OCI-LY1 (cell line): ENCODE results near the gene GFOD1.

Experiments
- H2AFZ ChIP-seq: fragments of 200-600 bp; sonication (generic), shearing (Covaris generic); 2 replicates; pipeline ENCODE4 v1.6.0; 2014; ENCODE audit warnings: antibody characterized with exemption, mild to moderate bottlenecking, low read length
- H3F3A ChIP-seq: fragments of 200-600 bp; sonication (generic), shearing (Covaris generic); 2 replicates; pipeline ENCODE4 v1.6.0; 2014; ENCODE audit warnings: mild to moderate bottlenecking, antibody characterized with exemption, low read length, moderate library complexity; ENCODE audit not compliant: insufficient read depth
- H3K27ac ChIP-seq: fragments of 200-600 bp; sonication (generic); 2 replicates; pipeline ENCODE4 v1.5.1; 2014; ENCODE audit warnings: low read length, mixed run types, mild to moderate bottlenecking, low read depth; ENCODE audit not compliant: poor library complexity, severe bottlenecking
- H3K27me3 ChIP-seq: fragments of 200-600 bp; sonication (generic); 2 replicates; pipeline ENCODE4 v1.6.0; 2014; ENCODE audit warnings: antibody characterized with exemption, mild to moderate bottlenecking, low read length, moderate library complexity; ENCODE audit not compliant: insufficient read depth
- H3K36me3 ChIP-seq: fragments of 200-600 bp; sonication (generic); 2 replicates; pipeline ENCODE4 v1.6.1; 2014; ENCODE audit warnings: mild to moderate bottlenecking, antibody characterized with exemption, low read length, moderate library complexity, mixed read lengths; ENCODE audit not compliant: insufficient read depth
- H3K4me1 ChIP-seq: fragments of 200-600 bp; sonication (generic); 2 replicates; pipeline ENCODE4 v1.5.1; 2014; ENCODE audit warnings: mild to moderate bottlenecking, low read length, moderate library complexity; ENCODE audit not compliant: insufficient read depth, severe bottlenecking
- H3K4me2 ChIP-seq: fragments of 200-600 bp; sonication (generic), shearing (Covaris generic); 2 replicates; pipeline ENCODE4 v1.6.1; 2014; ENCODE audit warnings: low read length
- H3K4me3 ChIP-seq: fragments of 200-600 bp; sonication (generic); 2 replicates; pipeline ENCODE4 v1.5.1; 2014; ENCODE audit warnings: low read length, low read depth, mild to moderate bottlenecking, mixed read lengths; ENCODE audit not compliant: poor library complexity, severe bottlenecking
- H3K79me2 ChIP-seq: fragments of 200-600 bp; shearing (Covaris generic); 2 replicates; pipeline ENCODE4 v1.6.1; 2016; ENCODE audit warnings: mixed run types, low read length, mixed read lengths; ENCODE audit not compliant: insufficient read depth
- H3K9ac ChIP-seq: fragments of 200-600 bp; sonication (generic), shearing (Covaris generic); 2 replicates; pipeline ENCODE4 v1.6.1; 2014; ENCODE audit warnings: mild to moderate bottlenecking, low read length, mixed read lengths
- H3K9me2 ChIP-seq: fragments of 200-600 bp; sonication (generic), shearing (Covaris generic); 2 replicates; pipeline ENCODE4 v1.6.1; 2014; ENCODE audit warnings: low read depth, mild to moderate bottlenecking, low read length, mixed read lengths
- H3K9me3 ChIP-seq: fragments of 200-600 bp; shearing (Covaris generic); 2 replicates; pipeline ENCODE4 v1.6.1; 2014; ENCODE audit warnings: low read length, mixed read lengths
- H4K20me1 ChIP-seq: fragments of 200-600 bp; sonication (generic), shearing (Covaris generic); 2 replicates; pipeline ENCODE4 v1.6.0; 2016; ENCODE audit warnings: mild to moderate bottlenecking, low read length; ENCODE audit not compliant: insufficient read depth
- EZH2 ChIP-seq: fragments of 200-600 bp; sonication (generic), shearing (Covaris generic); IDR thresholded peaks from 2 replicates; pipeline ENCODE4 v1.8.0; 2017; ENCODE audit warnings: borderline replicate concordance, mixed run types, mild to moderate bottlenecking, antibody characterized with exemption, low read length, moderate library complexity, mixed read lengths
- TF ChIP-seq, protein P1 (sequence below): fragments of 200-600 bp; sonication (generic), shearing (Covaris generic); IDR thresholded peaks from 2 replicates; pipeline ENCODE4 v1.5.1; 2017; ENCODE audit warnings: mild to moderate bottlenecking, antibody characterized with exemption, low read length, moderate library complexity, mixed read lengths

Gene GFOD1, protein sequence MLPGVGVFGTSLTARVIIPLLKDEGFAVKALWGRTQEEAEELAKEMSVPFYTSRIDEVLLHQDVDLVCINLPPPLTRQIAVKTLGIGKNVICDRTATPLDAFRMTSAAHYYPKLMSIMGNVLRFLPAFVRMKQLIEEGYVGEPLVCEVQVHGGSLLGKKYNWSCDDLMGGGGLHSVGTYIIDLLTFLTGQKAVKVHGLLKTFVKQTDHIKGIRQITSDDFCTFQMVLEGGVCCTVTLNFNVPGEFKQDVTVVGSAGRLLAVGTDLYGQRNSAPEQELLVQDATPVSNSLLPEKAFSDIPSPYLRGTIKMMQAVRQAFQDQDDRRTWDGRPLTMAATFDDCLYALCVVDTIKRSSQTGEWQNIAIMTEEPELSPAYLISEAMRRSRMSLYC

DNA sequence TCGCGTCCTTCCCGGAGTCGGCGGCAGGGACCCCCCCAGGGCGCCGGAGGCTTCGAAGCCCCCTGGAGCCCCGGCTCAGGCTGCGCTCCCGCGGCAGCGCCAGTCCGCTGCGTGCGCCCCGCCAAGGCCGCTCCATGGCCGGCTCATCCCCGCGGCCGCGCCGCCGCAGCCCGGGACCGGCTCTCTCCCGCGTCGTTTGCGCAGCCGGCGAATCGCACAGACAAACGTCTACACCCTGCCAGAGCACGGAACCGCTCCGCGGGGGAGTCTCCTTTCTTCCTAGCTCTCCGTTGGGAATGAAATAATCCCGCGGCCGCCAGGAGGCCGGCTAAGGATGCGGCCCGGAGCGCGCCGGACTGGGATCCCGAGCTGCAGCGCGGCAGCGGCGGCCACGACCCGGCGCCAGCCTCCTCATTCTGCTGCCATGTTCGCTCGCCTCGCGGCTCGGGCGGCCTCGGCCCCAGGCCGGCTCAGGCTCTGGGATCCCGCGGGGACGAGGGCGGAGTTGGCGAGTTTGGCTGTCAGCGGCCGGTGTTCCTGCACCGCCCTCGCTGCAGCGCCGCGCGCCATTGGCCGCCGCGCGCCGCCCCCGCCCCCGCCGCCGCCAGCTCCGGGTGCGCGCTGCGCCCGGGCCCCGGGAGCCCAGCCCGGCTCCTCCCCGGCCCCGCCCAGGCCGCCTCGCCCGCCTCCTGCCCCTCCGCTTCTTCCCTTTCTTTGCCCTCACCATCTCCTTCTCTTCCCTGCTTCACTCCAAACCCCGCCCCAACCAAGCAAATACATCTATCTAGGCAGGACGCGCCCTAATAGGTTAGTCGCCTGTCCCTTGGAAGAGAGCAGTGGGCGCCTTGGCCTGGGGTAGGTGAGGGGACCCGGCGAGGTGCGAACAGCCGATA, at the start of gene GFOD1:
Gene GFOD1 (minus strand): TSS at position 479 of the 893 bp plus-strand sequence. CDS start 710 bp downstream, outside the sequence.
- peaks cover 29% of the 10 kb centered on the region for H3K79me2 ChIP-seq
- H3K27me3 ChIP-seq = no peaks in the 10 kb centered on the region
- H3K4me2 ChIP-seq = peak within 1 kb of the TSS; percentile 99
- H3K36me3 ChIP-seq = peaks cover 8% of the 10 kb centered on the region; the same call in 1 of the 2 replicates
- TF ChIP-seq, protein P1, sequence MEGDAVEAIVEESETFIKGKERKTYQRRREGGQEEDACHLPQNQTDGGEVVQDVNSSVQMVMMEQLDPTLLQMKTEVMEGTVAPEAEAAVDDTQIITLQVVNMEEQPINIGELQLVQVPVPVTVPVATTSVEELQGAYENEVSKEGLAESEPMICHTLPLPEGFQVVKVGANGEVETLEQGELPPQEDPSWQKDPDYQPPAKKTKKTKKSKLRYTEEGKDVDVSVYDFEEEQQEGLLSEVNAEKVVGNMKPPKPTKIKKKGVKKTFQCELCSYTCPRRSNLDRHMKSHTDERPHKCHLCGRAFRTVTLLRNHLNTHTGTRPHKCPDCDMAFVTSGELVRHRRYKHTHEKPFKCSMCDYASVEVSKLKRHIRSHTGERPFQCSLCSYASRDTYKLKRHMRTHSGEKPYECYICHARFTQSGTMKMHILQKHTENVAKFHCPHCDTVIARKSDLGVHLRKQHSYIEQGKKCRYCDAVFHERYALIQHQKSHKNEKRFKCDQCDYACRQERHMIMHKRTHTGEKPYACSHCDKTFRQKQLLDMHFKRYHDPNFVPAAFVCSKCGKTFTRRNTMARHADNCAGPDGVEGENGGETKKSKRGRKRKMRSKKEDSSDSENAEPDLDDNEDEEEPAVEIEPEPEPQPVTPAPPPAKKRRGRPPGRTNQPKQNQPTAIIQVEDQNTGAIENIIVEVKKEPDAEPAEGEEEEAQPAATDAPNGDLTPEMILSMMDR = peak; percentile 2; the same call in 1 of the 2 replicates
- TF ChIP-seq EZH2 = no peak
- H3K27ac ChIP-seq = peak within 1 kb of the TSS; percentile 46
- H3K9me2 ChIP-seq = no peaks in the 10 kb centered on the region
- no peak within 1 kb of the TSS for H2AFZ ChIP-seq
- peak within 1 kb of the TSS; percentile 89 for H3K4me3 ChIP-seq
- H4K20me1 ChIP-seq = no peaks in the 10 kb centered on the region
- H3K4me1 ChIP-seq = peaks cover 40% of the 10 kb centered on the region
- peak within 1 kb of the TSS; percentile 86 for H3K9ac ChIP-seq
- H3K9me3 ChIP-seq = no peaks in the 10 kb centered on the region
- 0 out of 2 replicates have a peak, but pooled peaks cover 3% of the 10 kb centered on the region for H3F3A ChIP-seq

DNA sequence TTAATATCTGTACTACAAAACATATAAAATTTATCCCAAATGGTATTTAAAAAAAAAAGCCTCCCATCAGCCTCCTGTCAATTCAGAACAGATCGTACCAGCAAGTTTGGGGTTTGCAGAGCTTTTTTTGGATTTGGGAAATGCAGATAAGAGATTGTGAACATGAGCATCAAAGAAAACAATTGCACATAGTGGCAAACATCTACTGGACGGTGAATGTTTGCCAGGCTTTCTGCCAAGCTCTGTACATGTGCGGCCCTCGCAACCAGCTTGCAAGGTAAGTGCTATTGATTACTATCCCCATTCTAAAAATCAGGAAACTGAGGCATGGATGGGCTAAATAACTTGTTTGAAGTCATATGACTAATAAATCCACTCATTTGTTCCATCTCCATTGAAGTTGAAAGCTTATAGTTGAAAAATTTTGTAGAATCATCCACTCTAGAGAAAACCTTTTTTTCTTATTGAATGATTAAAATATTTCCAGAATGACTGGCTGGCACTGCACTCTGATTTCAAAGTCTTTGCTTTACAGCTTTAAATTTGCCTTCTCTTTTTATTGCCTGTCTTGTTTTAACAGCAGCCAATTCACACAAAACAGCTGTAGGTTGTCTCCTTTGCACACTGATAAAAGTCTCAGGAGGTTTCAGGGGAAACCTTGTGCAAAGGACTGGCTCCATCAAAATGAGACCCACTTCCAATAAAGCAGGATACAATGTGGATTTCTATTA, 49.6 kb upstream of the GFOD1 start:
- Histone ChIP-seq H3K4me1 (peaks cover 32% of the 10 kb centered on the region), H4K20me1 (no peaks in the 10 kb centered on the region), H3K27ac (no peak overlapping the region), H3K4me2 (no peak overlapping the region), H3F3A (no peaks in the 10 kb centered on the region), H3K79me2 (no peaks in the 10 kb centered on the region), H3K27me3 (no peaks in the 10 kb centered on the region), H3K9me3 (no peaks in the 10 kb centered on the region; the same call in 1 of the 2 replicates), H2AFZ (no peak overlapping the region), H3K9ac (no peak overlapping the region), H3K4me3 (no peak overlapping the region), H3K36me3 (no peaks in the 10 kb centered on the region), H3K9me2 (no peaks in the 10 kb centered on the region)
- TF ChIP-seq EZH2 = no peak
- TF ChIP-seq, protein P1 = no peak

DNA sequence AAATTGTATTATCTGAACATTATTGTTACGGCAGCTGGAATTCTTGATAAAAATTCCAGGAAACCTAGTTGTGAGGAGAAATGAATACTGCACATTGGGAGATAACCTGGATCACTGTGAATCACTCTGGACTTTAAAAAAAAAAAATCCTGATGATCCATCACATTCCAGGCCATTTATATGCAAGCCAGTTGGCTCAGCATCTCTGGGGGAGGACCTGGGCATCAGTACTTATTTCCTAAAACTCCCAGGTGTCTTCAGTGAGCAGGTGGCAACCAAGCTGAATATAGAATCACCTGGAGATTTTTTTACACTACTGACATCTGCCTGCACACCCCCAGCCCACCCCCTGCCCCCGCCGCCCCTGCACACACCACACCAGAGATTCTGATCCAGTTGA, 47.9 kb upstream of the GFOD1 start:
- Histone ChIP-seq H3K36me3 (no peaks in the 10 kb centered on the region), H3K9ac (no peak overlapping the region), H3K4me1 (peaks cover 35% of the 10 kb centered on the region), H3K9me3 (no peaks in the 10 kb centered on the region), H3K9me2 (no peaks in the 10 kb centered on the region), H3F3A (no peaks in the 10 kb centered on the region), H2AFZ (no peak overlapping the region), H3K27ac (no peak overlapping the region), H3K4me3 (no peak overlapping the region), H3K79me2 (no peaks in the 10 kb centered on the region), H3K27me3 (no peaks in the 10 kb centered on the region), H4K20me1 (no peaks in the 10 kb centered on the region), H3K4me2 (no peak overlapping the region)
- TF ChIP-seq, protein P1 = no peak
- no peak for TF ChIP-seq EZH2
